ENCODE measurements around the gene JOSD1.
A peak's percentile ranks its signal among the peaks of the same experiment; 100 is the strongest.
"Not testable (repeated sequence)": the region's sequence is repeated elsewhere in the genome, so short reads cannot be mapped to it uniquely, and the experiment has no call there.

JOSD1 gene

GRCh38 chr22:38675833-38676232 lies 24.9 kb downstream of the JOSD1 start:
- no peak for DNase-seq

DNA sequence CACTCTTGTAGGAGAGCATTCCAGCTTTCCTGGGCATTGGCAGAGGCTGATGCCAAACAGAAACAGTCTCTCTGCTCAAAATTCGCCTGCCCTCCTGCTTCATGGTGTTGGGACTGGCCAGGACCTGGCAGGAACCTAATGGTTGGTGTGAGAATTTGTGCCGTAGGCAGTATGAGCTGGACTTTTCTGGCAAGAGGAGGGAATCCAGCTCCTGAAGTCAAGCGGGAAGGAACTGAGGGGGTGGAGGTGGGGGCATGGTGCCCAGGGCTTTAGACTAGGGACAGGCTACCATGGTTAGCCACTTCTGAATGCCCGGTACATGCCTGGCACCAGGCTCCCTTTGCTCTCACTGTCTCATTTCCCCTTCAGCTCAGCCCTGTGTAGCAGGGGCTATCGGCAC lies 25.9 kb downstream of the JOSD1 start:
- no peak for DNase-seq

DNA sequence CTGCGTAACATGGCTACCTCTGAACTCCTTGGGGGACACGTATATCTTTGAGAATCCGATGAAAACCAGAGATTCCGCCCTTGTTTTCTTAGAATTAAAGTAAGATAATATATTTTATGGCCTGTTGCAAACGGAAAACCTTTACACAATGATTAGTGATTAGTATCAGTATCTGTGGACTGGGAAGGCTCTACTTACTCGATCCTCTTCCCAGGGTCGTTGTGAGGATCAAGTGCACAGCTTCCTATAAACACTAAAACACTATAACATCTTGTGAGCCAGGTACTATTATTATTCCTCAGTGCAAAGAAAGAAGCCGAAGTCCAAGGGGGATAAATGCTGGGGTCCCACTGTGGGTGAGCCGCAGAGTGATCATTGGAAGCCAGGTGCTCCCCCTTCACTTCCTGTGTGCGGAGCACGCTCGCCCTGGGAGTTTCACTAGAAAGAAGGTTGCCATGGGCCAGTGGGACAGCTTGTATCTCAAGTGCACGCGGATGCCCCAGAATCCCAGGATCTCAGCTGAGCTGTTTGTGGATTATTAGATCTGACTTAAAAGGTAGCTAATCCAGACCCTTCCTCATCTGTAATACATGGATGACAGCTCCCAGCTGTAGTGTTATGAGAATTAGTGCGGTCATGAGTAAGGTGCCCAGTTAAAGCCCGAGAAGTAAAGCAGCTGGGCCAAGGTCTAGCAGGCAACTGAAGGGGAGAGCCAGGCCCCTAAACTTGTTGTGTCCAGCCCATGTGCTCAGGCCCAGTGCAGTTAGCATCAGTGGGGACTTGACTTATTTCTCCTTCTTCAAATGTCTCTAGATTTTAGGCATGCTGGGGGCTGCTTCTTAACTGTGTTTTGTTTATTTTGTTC lies 43.5 kb downstream of the JOSD1 start:
- peak; percentile 32 for DNase-seq

GRCh38 chr22:38656256-38657044 lies 44.3 kb downstream of the JOSD1 start, which contains the start of the genes CBY1 and FAM227A:
TSS of gene CBY1 (plus strand) at chr22:38656638. CDS start at chr22:38668055, 11,417 bp downstream.
TSS of gene FAM227A (minus strand) at chr22:38656392. CDS start at chr22:38650168, 6,224 bp downstream.
- DNase-seq: peak; percentile 81

DNA sequence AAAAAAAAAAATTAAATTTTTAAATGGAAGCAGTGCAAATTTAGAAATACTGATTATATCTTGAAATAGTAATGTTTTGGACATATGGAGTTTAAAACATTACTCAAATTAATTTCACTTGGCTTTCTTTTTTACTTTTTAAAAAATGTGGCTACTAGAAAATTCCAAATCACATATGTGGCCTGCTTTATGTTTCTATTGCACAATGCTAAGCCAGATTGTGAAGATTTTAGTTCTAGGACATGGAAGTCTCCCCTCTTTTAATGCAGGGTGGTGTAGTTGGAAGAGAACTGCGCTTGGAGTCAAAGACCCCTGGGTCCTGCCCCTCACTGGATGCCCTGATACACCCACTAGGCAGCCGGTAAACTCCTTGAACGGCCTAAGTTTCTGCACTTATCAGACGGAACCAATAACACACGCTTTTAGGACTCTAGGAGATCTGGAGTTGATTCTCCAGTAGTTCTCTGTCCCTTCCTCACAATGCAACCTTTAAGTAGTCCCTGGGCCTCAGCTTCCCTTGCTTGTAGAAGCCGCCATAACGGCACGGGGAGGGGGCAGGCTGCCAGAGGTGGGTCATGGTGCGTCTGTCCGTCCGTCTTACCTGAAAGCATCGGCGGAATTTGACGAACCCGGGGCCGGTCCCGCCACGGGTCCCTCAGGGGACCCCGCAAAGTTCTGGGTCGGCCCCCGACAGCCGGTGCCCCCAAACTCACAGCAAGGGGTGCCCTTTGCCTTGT lies 45.1 kb downstream of the JOSD1 start:
- DNase-seq: peak; percentile 1

GRCh38 chr22:38653741-38654140 lies 47.0 kb downstream of the JOSD1 start:
- no peak for DNase-seq

DNA sequence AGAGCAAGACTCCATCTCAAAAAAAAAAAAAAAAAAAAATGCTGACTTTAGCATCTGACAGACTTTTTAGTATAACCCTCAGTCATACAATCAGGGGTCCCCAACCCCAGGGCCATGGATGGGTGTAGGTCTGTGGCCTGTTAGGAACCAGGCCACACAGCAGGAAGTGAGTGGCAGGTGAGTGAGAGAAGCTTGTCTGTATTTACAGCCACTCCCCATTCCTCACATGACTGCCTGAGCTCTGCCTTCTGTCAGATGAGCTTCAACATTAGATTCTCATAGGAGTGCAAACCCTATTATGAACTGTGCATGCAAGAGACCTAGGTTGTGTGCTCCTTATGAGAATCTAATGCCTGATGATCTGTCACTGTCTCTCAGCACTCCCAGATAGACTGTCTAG lies 47.9 kb downstream of the JOSD1 start:
- DNase-seq: no peak

DNA sequence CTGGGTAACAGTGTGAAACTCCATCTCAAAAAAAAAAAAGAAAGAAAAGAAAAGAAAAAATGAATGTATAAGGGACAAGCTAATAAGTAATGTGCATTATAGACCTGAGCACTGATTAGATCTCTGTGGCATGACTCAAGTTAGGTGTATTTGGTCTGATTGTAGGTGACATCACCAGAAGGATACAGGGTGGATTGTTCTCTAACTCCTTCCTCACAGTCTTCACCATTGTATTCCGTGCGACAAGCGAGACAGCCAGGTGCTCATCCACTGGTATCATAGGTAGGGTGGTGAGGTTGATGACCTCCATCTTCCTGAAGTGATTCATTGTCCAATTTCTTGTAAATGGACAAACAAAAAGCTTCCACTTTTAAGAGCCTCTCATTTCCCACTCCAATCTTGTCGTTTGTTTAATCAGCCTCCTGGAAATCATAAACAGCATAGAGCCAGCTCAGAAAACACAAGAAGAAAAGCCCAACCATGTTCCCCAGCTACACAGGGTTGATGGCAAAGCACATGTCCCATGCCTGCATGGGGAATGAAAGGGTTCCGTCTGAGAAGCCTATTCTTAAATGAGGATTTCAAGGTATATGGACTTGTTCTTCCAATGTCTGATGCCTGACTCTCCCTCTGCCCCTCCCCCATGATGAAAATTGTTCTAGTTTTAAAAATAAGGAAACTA lies 50.8 kb downstream of the JOSD1 start:
- peak; percentile 0 for DNase-seq

GRCh38 chr22:38645430-38645829 lies 55.3 kb downstream of the JOSD1 start:
- no peak for DNase-seq

DNA sequence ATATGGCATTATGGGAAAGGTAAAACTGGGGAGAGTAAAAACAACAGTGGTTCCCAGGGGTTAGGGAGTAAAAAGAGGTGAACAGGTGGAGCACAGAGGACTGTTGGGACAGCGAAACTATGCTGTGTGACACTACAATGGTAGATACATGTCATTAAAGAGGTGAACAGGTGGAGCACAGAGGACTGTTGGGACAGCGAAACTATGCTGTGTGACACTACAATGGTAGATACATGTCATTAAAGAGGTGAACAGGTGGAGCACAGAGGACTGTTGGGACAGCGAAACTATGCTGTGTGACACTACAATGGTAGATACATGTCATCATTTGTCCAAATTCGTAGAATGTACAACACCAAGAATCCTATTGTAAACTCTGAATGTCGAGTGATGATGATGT lies 56.5 kb downstream of the JOSD1 start:
- not testable (repeated sequence) for DNase-seq

GRCh38 chr22:38641476-38642040 lies 59.2 kb downstream of the JOSD1 start:
- DNase-seq: no peak

DNA sequence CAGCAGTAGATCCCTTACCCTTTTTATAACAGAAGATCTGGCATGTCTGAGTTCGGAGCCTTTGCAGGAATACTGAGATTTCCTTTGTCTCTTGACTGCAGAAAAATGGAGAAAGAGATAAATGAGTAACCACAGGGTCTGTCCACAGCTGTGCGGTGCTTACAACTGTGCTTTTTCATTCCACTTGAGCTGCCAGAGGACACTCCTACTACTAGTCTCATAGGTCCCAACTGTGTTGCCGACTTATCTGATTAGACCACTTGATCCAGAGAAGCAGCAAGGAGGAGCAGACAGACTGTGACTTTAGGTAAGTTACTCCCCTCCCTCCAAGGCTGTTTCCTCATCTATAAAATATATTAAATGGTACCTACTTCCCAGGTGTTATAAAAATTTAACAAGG lies 62.0 kb downstream of the JOSD1 start:
- DNase-seq: no peak

- DNase-seq: no peak
These were observed 62.5 kb downstream of the JOSD1 start for GRCh38 chr22:38638216-38638615.
